Heart left ventricle (tissue), 13 donors: Measurements from ENCODE around the gene USP54.

ENCODE experiments used
- POLR2A ChIP-seq, 2 donors: fragments of 450-650 bp; IDR thresholded peaks; one replicate each; pipeline ENCODE4 v1.6.1; 2017; ENCODE audit warnings: antibody characterized with exemption in 2 of 2, mild to moderate bottlenecking in 2 of 2, moderate library complexity in 2 of 2
- TF ChIP-seq, protein P1 (sequence below), 12 donors: fragments of 200-600 bp; sonication (generic) in 4 of 12; IDR thresholded peaks; one replicate each; pipeline versions ENCODE4 v1.5.0 to v1.8.0; 2018 to 2022; ENCODE audit warnings: antibody characterized with exemption in 12 of 12, mild to moderate bottlenecking in 5 of 12
- donor health status: ischemic (EF 13 %, LVEDD 7.1; RV severe dilation, severe dysfunction).
- donor health status: DM: no; HTN: yes; CAD: no.
- donor health status: DM: no; HTN: no; CAD: no.
- donor health status: ischemic (EF 25% LVEDD 6.9; RV normal size, moderate dysfunction).
- donor health status: ischemic (EF 25% LVEDD 5.7; RV mildly dilated, moderate dysfunction).
- donor health status: ischemic (EF 35%, LVEDD 5.7; RV mildly dilated, moderate dysfunction).
- donor health status: nonischemic (EF 11% LVEDD 7.7; RV severe dilation, severe dysfunction).
- donor health status: DM: yes; HTN: yes; CAD: no.
- donor health status: PGD.
- donor health status: ischemic (EF 29% LVEDD 5.4; RV normal size, mild dysfunction).
- donor health status: nonischemic (EF 23%, LVEDD 6.1; RV moderate dilation, normal function).

DNA sequence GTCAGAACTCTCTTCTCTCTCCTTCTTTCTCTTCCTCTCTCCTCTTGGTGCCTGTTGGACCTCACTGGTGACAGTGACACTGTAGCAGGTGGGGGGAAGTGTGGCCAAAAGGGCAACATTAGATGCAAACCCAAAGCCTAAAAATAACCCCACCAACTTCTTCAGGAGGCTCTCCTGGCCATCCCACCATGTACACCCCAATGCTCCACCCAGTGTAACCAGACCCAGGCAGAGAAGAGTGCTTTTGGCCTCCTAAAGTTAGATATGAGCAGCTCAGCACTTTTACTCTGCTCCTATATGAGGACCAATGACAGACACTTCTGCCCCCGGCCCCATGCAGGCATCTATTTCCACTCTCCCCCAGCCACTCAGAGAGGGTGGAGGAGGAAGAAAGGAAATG lies 44.6 kb upstream of the USP54 start:
- TF ChIP-seq, protein P1, sequence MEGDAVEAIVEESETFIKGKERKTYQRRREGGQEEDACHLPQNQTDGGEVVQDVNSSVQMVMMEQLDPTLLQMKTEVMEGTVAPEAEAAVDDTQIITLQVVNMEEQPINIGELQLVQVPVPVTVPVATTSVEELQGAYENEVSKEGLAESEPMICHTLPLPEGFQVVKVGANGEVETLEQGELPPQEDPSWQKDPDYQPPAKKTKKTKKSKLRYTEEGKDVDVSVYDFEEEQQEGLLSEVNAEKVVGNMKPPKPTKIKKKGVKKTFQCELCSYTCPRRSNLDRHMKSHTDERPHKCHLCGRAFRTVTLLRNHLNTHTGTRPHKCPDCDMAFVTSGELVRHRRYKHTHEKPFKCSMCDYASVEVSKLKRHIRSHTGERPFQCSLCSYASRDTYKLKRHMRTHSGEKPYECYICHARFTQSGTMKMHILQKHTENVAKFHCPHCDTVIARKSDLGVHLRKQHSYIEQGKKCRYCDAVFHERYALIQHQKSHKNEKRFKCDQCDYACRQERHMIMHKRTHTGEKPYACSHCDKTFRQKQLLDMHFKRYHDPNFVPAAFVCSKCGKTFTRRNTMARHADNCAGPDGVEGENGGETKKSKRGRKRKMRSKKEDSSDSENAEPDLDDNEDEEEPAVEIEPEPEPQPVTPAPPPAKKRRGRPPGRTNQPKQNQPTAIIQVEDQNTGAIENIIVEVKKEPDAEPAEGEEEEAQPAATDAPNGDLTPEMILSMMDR (IDR thresholded peaks at IDR 0.05): no peak
- no peak for TF ChIP-seq POLR2A (IDR thresholded peaks at IDR 0.05)
